NCI-H226 (cell line): ENCODE results near the gene TMEM59L.

Source experiments
- DNase-seq: peaks from one replicate; pipeline ENCODE4 v3.0.0-alpha.2; 2015

Gene TMEM59L

GRCh38 chr19:18660051-18660910 lies 47.6 kb downstream of the TMEM59L start:
- DNase-seq, result no peak

- no peak for DNase-seq
These were observed 48.4 kb downstream of the TMEM59L start for GRCh38 chr19:18660939-18661670.

GRCh38 chr19:18662972-18663732 lies 50.5 kb downstream of the TMEM59L start:
- DNase-seq, result peak; percentile 16

- no peak for DNase-seq
These were observed 51.4 kb downstream of the TMEM59L start for GRCh38 chr19:18663940-18664530.

- no peak for DNase-seq
These were observed 53.1 kb downstream of the TMEM59L start for GRCh38 chr19:18665771-18666202.

- DNase-seq, result no peak
These were observed 53.6 kb downstream of the TMEM59L start for GRCh38 chr19:18666317-18666716.

- no peak for DNase-seq
These were observed 54.1 kb downstream of the TMEM59L start for GRCh38 chr19:18666784-18667183.

- no peak for DNase-seq
These were observed 55.0 kb downstream of the TMEM59L start for GRCh38 chr19:18667531-18668251.

- DNase-seq, result no peak
These were observed 55.6 kb downstream of the TMEM59L start for GRCh38 chr19:18668252-18668631.

GRCh38 chr19:18668744-18669523 lies 56.3 kb downstream of the TMEM59L start:
- no peak for DNase-seq

- no peak for DNase-seq
These were observed 56.8 kb downstream of the TMEM59L start for GRCh38 chr19:18669524-18669817.

GRCh38 chr19:18669883-18670282 lies 57.2 kb downstream of the TMEM59L start:
- DNase-seq, result no peak

- no peak for DNase-seq
These were observed 57.6 kb downstream of the TMEM59L start for GRCh38 chr19:18670312-18670711.
